ENCODE results near the gene ZNF277.

The ZNF277 gene

DNA sequence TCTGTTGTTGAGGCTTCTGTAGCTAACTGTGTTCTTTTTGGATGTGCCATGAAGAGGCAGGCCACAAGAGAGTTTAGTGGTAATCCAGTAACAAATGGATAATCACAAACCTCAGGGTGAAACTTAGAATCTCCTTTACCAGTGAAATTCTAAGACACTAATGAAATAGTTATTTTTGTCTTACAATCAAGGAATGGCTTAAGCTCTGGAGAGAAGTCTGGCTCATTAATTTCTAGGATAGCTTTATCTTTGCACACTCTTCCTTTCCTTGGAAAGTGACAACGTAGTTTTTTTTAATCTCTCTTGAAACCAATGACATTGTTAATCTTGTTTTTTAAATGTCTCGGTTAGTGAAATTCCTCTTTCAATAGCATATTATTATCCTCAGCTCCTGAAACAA lies 150.1 kb downstream of the ZNF277 start:
- H4K20me1 ChIP-seq (ENCODE audit: control insufficient read depth, insufficient read depth, low read depth, low read length), result no peaks in the 10 kb centered on the region
- H3F3A ChIP-seq (ENCODE audit: control insufficient read depth, insufficient read depth), result no peaks in the 10 kb centered on the region
- no peaks in the 10 kb centered on the region for H3K27me3 ChIP-seq (ENCODE audit: control insufficient read depth, low read length)
- H3K27ac ChIP-seq (ENCODE audit: low read depth, low read length), result no peak overlapping the region
- H3K4me1 ChIP-seq (ENCODE audit: control insufficient read depth, low read length), result no peaks in the 10 kb centered on the region
- TF ChIP-seq, protein P1, sequence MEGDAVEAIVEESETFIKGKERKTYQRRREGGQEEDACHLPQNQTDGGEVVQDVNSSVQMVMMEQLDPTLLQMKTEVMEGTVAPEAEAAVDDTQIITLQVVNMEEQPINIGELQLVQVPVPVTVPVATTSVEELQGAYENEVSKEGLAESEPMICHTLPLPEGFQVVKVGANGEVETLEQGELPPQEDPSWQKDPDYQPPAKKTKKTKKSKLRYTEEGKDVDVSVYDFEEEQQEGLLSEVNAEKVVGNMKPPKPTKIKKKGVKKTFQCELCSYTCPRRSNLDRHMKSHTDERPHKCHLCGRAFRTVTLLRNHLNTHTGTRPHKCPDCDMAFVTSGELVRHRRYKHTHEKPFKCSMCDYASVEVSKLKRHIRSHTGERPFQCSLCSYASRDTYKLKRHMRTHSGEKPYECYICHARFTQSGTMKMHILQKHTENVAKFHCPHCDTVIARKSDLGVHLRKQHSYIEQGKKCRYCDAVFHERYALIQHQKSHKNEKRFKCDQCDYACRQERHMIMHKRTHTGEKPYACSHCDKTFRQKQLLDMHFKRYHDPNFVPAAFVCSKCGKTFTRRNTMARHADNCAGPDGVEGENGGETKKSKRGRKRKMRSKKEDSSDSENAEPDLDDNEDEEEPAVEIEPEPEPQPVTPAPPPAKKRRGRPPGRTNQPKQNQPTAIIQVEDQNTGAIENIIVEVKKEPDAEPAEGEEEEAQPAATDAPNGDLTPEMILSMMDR (IDR thresholded peaks at IDR 0.05; ENCODE audit: low read depth, low read length, poor library complexity, severe bottlenecking), result no peak
- no peak for TF ChIP-seq EZH2phosphoT487 (IDR thresholded peaks at IDR 0.05; ENCODE audit: borderline replicate concordance, low read length)
- H3K36me3 ChIP-seq (ENCODE audit: control insufficient read depth, low read length), result no peaks in the 10 kb centered on the region
- H3K4me2 ChIP-seq (ENCODE audit: low read length), result no peak overlapping the region
- no peak overlapping the region for H3K4me3 ChIP-seq (ENCODE audit: low read length)
- no peaks in the 10 kb centered on the region for H3K9me2 ChIP-seq (replicated peaks; ENCODE audit: control insufficient read depth, low read length)
- no peaks in the 10 kb centered on the region for H3K9me3 ChIP-seq (ENCODE audit: control insufficient read depth, insufficient read depth, low read length)
- no peaks in the 10 kb centered on the region for H3K79me2 ChIP-seq (ENCODE audit: control insufficient read depth, low read length)

GRCh38 chr7:112357136-112357535 lies 150.6 kb downstream of the ZNF277 start:
- Histone ChIP-seq H3K4me2 (ENCODE audit: low read length) (no peak overlapping the region), H3K9me2 (replicated peaks; ENCODE audit: control insufficient read depth, low read length) (no peaks in the 10 kb centered on the region), H3K79me2 (ENCODE audit: control insufficient read depth, low read length) (no peaks in the 10 kb centered on the region), H3K4me3 (ENCODE audit: low read length) (no peak overlapping the region), H3K27me3 (ENCODE audit: control insufficient read depth, low read length) (no peaks in the 10 kb centered on the region), H3K9me3 (ENCODE audit: control insufficient read depth, insufficient read depth, low read length) (no peaks in the 10 kb centered on the region), H3K36me3 (ENCODE audit: control insufficient read depth, low read length) (no peaks in the 10 kb centered on the region), H3K4me1 (ENCODE audit: control insufficient read depth, low read length) (no peaks in the 10 kb centered on the region), H3F3A (ENCODE audit: control insufficient read depth, insufficient read depth) (no peaks in the 10 kb centered on the region), H3K27ac (ENCODE audit: low read depth, low read length) (no peak overlapping the region), H4K20me1 (ENCODE audit: control insufficient read depth, insufficient read depth, low read depth, low read length) (no peaks in the 10 kb centered on the region)
- TF ChIP-seq, protein P1 (IDR thresholded peaks at IDR 0.05; ENCODE audit: low read depth, low read length, poor library complexity, severe bottlenecking), result no peak
- no peak for TF ChIP-seq EZH2phosphoT487 (IDR thresholded peaks at IDR 0.05; ENCODE audit: borderline replicate concordance, low read length)

GRCh38 chr7:112358513-112358912 lies 152.0 kb downstream of the ZNF277 start:
- no peak overlapping the region for H3K4me2 ChIP-seq (ENCODE audit: low read length)
- no peak for TF ChIP-seq EZH2phosphoT487 (IDR thresholded peaks at IDR 0.05; ENCODE audit: borderline replicate concordance, low read length)
- TF ChIP-seq, protein P1 (IDR thresholded peaks at IDR 0.05; ENCODE audit: low read depth, low read length, poor library complexity, severe bottlenecking), result no peak

GRCh38 chr7:112359086-112359485 lies 152.6 kb downstream of the ZNF277 start:
- TF ChIP-seq, protein P1 (IDR thresholded peaks at IDR 0.05; ENCODE audit: low read depth, low read length, poor library complexity, severe bottlenecking), result no peak
- no peak for TF ChIP-seq EZH2phosphoT487 (IDR thresholded peaks at IDR 0.05; ENCODE audit: borderline replicate concordance, low read length)
- H3K4me2 ChIP-seq (ENCODE audit: low read length), result no peak overlapping the region
- H3K4me1 ChIP-seq (ENCODE audit: control insufficient read depth, low read length), result no peaks in the 10 kb centered on the region
- no peaks in the 10 kb centered on the region for H3K9me2 ChIP-seq (replicated peaks; ENCODE audit: control insufficient read depth, low read length)
- no peaks in the 10 kb centered on the region for H3K36me3 ChIP-seq (ENCODE audit: control insufficient read depth, low read length)
- no peak overlapping the region for H3K27ac ChIP-seq (ENCODE audit: low read depth, low read length)
- no peaks in the 10 kb centered on the region for H3F3A ChIP-seq (ENCODE audit: control insufficient read depth, insufficient read depth)
- H3K27me3 ChIP-seq (ENCODE audit: control insufficient read depth, low read length), result no peaks in the 10 kb centered on the region
- no peaks in the 10 kb centered on the region for H4K20me1 ChIP-seq (ENCODE audit: control insufficient read depth, insufficient read depth, low read depth, low read length)
- H3K9me3 ChIP-seq (ENCODE audit: control insufficient read depth, insufficient read depth, low read length), result no peaks in the 10 kb centered on the region
- no peak overlapping the region for H3K4me3 ChIP-seq (ENCODE audit: low read length)
- H3K79me2 ChIP-seq (ENCODE audit: control insufficient read depth, low read length), result no peaks in the 10 kb centered on the region

More at GRCh38 chr7:112358513-112358912, 152.0 kb downstream of the ZNF277 start:
- H3F3A ChIP-seq (ENCODE audit: control insufficient read depth, insufficient read depth), result no peaks in the 10 kb centered on the region
- H3K9me2 ChIP-seq (replicated peaks; ENCODE audit: control insufficient read depth, low read length), result no peaks in the 10 kb centered on the region
- H3K27ac ChIP-seq (ENCODE audit: low read depth, low read length), result no peak overlapping the region
- no peak overlapping the region for H3K4me3 ChIP-seq (ENCODE audit: low read length)
- H3K36me3 ChIP-seq (ENCODE audit: control insufficient read depth, low read length), result no peaks in the 10 kb centered on the region
- no peaks in the 10 kb centered on the region for H3K27me3 ChIP-seq (ENCODE audit: control insufficient read depth, low read length)
- no peaks in the 10 kb centered on the region for H3K9me3 ChIP-seq (ENCODE audit: control insufficient read depth, insufficient read depth, low read length)
- no peaks in the 10 kb centered on the region for H3K4me1 ChIP-seq (ENCODE audit: control insufficient read depth, low read length)
- no peaks in the 10 kb centered on the region for H3K79me2 ChIP-seq (ENCODE audit: control insufficient read depth, low read length)
- H4K20me1 ChIP-seq (ENCODE audit: control insufficient read depth, insufficient read depth, low read depth, low read length), result no peaks in the 10 kb centered on the region

Measured in DOHH2 (cell line).